ENCODE data around the gene PPAN.

Gene PPAN

GRCh38 chr19:10126213-10126639 lies 20.1 kb downstream of the PPAN start:
- ChIA-PET CTCF (no interaction called here), POLR2A (no interaction called here)
- DNase-seq (ENCODE audit: extremely low spot score) = no peak
- TF ChIP-seq TARDBP (IDR thresholded peaks at IDR 0.05) = no peak
- TF ChIP-seq ARNT (IDR thresholded peaks at IDR 0.05) = no peak
- TF ChIP-seq SP1 (IDR thresholded peaks at IDR 0.05) = no peak
- TF ChIP-seq ELF4 (IDR thresholded peaks at IDR 0.05) = no peak
- no peak for TF ChIP-seq SUZ12 (IDR thresholded peaks at IDR 0.05)
- TF ChIP-seq LEF1 (IDR thresholded peaks at IDR 0.05; ENCODE audit: borderline replicate concordance) = no peak
- no peak for TF ChIP-seq CTBP1 (IDR thresholded peaks at IDR 0.05; ENCODE audit: borderline replicate concordance)
- TF ChIP-seq FOXM1 (IDR thresholded peaks at IDR 0.05; ENCODE audit: borderline replicate concordance) = no peak
- no peak for TF ChIP-seq NFRKB (IDR thresholded peaks at IDR 0.05)
- no peak for TF ChIP-seq FOXA1 (IDR thresholded peaks at IDR 0.05)

- DNase-seq (ENCODE audit: extremely low spot score) = no peak
- TF ChIP-seq L3MBTL2 (conservative IDR thresholded peaks at IDR 0.05) (no peak), CTBP1 (IDR thresholded peaks at IDR 0.05; ENCODE audit: borderline replicate concordance) (no peak), NFRKB (IDR thresholded peaks at IDR 0.05) (no peak), ELF4 (IDR thresholded peaks at IDR 0.05) (no peak), FOXM1 (IDR thresholded peaks at IDR 0.05; ENCODE audit: borderline replicate concordance) (no peak), ZNF384 (IDR thresholded peaks at IDR 0.05) (no peak), HDGF (IDR thresholded peaks at IDR 0.05; ENCODE audit: borderline replicate concordance) (no peak), FOXA1 (IDR thresholded peaks at IDR 0.05) (no peak), FOXK2 (IDR thresholded peaks at IDR 0.05) (no peak), LEF1 (IDR thresholded peaks at IDR 0.05; ENCODE audit: borderline replicate concordance) (no peak), BHLHE40 (IDR thresholded peaks at IDR 0.05; ENCODE audit: borderline replicate concordance) (no peak), ARNT (IDR thresholded peaks at IDR 0.05) (no peak)
- ChIA-PET CTCF (interaction anchor here (1.1 kb wide), 1 partner anchor 13 kb away, joined by 3 read pairs; the partner anchor contains the start of gene EIF3G), POLR2A (interaction anchor here (0.6 kb wide), 1 partner anchor 25 kb away, joined by 3 read pairs; no protein-coding TSS in a partner anchor)
Observed at GRCh38 chr19:10132905-10133304, 26.7 kb downstream of the PPAN start.

GRCh38 chr19:10133596-10133995 lies 27.4 kb downstream of the PPAN start:
- no peak for TF ChIP-seq NFRKB (IDR thresholded peaks at IDR 0.05)
- no peak for TF ChIP-seq SP1 (IDR thresholded peaks at IDR 0.05)
- TF ChIP-seq PKNOX1 (IDR thresholded peaks at IDR 0.05) = no peak
- ChIA-PET POLR2A (interaction anchor here (0.6 kb wide), 1 partner anchor 25 kb away, joined by 3 read pairs; no protein-coding TSS in a partner anchor), CTCF (interaction anchor here (1.1 kb wide), 1 partner anchor 13 kb away, joined by 3 read pairs; the partner anchor contains the start of gene EIF3G)
- DNase-seq (ENCODE audit: extremely low spot score) = no peak

- TF ChIP-seq ARNT (IDR thresholded peaks at IDR 0.05) = no peak
- CTCF ChIA-PET = no interaction called here
- POLR2A ChIA-PET = no interaction called here
- DNase-seq (ENCODE audit: extremely low spot score) = no peak
Observed at GRCh38 chr19:10134040-10134439, 27.9 kb downstream of the PPAN start.

GRCh38 chr19:10135551-10136334 lies 29.6 kb downstream of the PPAN start:
- TF ChIP-seq ELF4 (IDR thresholded peaks at IDR 0.05) = no peak
- CTCF ChIA-PET = interaction anchor here (0.5 kb wide), 1 partner anchor 12 kb away, joined by 3 read pairs; no protein-coding TSS in a partner anchor
- POLR2A ChIA-PET = no interaction called here
- no peak for DNase-seq (ENCODE audit: extremely low spot score)

- POLR2A ChIA-PET = no interaction called here
- DNase-seq (ENCODE audit: extremely low spot score) = no peak
- CTCF ChIA-PET = interaction anchor here (0.6 to 0.7 kb wide), 2 partner anchors 17 to 1934 kb away, joined by 3 read pairs; no protein-coding TSS in a partner anchor
- TF ChIP-seq LEF1 (IDR thresholded peaks at IDR 0.05; ENCODE audit: borderline replicate concordance) (no peak), FOXK2 (IDR thresholded peaks at IDR 0.05) (no peak), PKNOX1 (IDR thresholded peaks at IDR 0.05) (no peak), TARDBP (IDR thresholded peaks at IDR 0.05) (no peak), HDGF (IDR thresholded peaks at IDR 0.05; ENCODE audit: borderline replicate concordance) (no peak), FOXA1 (IDR thresholded peaks at IDR 0.05) (no peak)
Observed at GRCh38 chr19:10136936-10137335, 30.8 kb downstream of the PPAN start.

GRCh38 chr19:10137751-10138682 lies 31.9 kb downstream of the PPAN start:
- no peak for TF ChIP-seq L3MBTL2 (conservative IDR thresholded peaks at IDR 0.05)
- TF ChIP-seq CTBP1 (IDR thresholded peaks at IDR 0.05; ENCODE audit: borderline replicate concordance) = no peak
- no peak for TF ChIP-seq NFRKB (IDR thresholded peaks at IDR 0.05)
- no peak for TF ChIP-seq FOXK2 (IDR thresholded peaks at IDR 0.05)
- no peak for TF ChIP-seq SP1 (IDR thresholded peaks at IDR 0.05)
- TF ChIP-seq BHLHE40 (IDR thresholded peaks at IDR 0.05; ENCODE audit: borderline replicate concordance) = no peak
- TF ChIP-seq FOXA1 (IDR thresholded peaks at IDR 0.05) = no peak
- no peak for TF ChIP-seq ARNT (IDR thresholded peaks at IDR 0.05)
- no peak for TF ChIP-seq FOXM1 (IDR thresholded peaks at IDR 0.05; ENCODE audit: borderline replicate concordance)
- no peak for TF ChIP-seq TARDBP (IDR thresholded peaks at IDR 0.05)
- no peak for TF ChIP-seq ZNF384 (IDR thresholded peaks at IDR 0.05)
- TF ChIP-seq SUZ12 (IDR thresholded peaks at IDR 0.05) = no peak
- TF ChIP-seq LEF1 (IDR thresholded peaks at IDR 0.05; ENCODE audit: borderline replicate concordance) = no peak
- no peak for TF ChIP-seq HDGF (IDR thresholded peaks at IDR 0.05; ENCODE audit: borderline replicate concordance)
- no peak for TF ChIP-seq PKNOX1 (IDR thresholded peaks at IDR 0.05)
- TF ChIP-seq ELF4 (IDR thresholded peaks at IDR 0.05) = no peak

More at GRCh38 chr19:10137751-10138682, 31.9 kb downstream of the PPAN start:
- ChIA-PET CTCF (interaction anchor here (0.7 kb wide), 1 partner anchor 18 kb away, joined by 3 read pairs; no protein-coding TSS in a partner anchor), POLR2A (no interaction called here)
- DNase-seq (ENCODE audit: extremely low spot score) = no peak
